Type B pancreatic cell (in vitro differentiated cells): ENCODE results near the gene JSRP1. TPM values are rescaled to one million over a fixed set of nuclear protein-coding genes. Genes with fewer than 3 reads are reported as not detected.

Experiments used
- DNase-seq: peaks from one replicate; pipeline ENCODE4 v3.0.0; 2021; ENCODE audit warnings: mixed read lengths; ENCODE audit not compliant: unreplicated experiment; ENCODE audit errors: extremely low spot score
- H3K27ac Mint-ChIP-seq: 2 replicates; pipeline ENCODE4 v1.8.0; 2021; ENCODE audit warnings: mild to moderate bottlenecking, mixed read lengths
- H3K27me3 Mint-ChIP-seq: 2 replicates; pipeline ENCODE4 v1.8.0; 2021; ENCODE audit warnings: mixed read lengths
- H3K36me3 Mint-ChIP-seq: 2 replicates; pipeline ENCODE4 v1.8.0; 2021; ENCODE audit warnings: mixed read lengths
- H3K4me1 Mint-ChIP-seq: one replicate; pipeline ENCODE4 v1.8.0; 2021; ENCODE audit warnings: mixed read lengths; ENCODE audit not compliant: unreplicated experiment
- H3K4me3 Mint-ChIP-seq: 2 replicates; pipeline ENCODE4 v1.8.0; 2021; ENCODE audit warnings: mild to moderate bottlenecking, mixed read lengths
- H3K9me3 Mint-ChIP-seq: 2 replicates; pipeline ENCODE4 v1.8.0; 2021; ENCODE audit warnings: mixed read lengths
- CTCF ChIP-seq: fragments of 200-600 bp; sonication (generic); conservative IDR thresholded peaks from 2 replicates; pipeline ENCODE4 v1.5.0; 2021; ENCODE audit warnings: antibody characterized with exemption, mild to moderate bottlenecking
- total RNA-seq: library from RNA; stranded (reverse); gene quantifications from 2 replicates; pipeline ENCODE4 v1.2.1, GENCODE V29; 2021; ENCODE audit warnings: low replicate concordance

JSRP1 gene
- total RNA-seq, 1 donor from 2014 or later = 0.72 TPM

DNA sequence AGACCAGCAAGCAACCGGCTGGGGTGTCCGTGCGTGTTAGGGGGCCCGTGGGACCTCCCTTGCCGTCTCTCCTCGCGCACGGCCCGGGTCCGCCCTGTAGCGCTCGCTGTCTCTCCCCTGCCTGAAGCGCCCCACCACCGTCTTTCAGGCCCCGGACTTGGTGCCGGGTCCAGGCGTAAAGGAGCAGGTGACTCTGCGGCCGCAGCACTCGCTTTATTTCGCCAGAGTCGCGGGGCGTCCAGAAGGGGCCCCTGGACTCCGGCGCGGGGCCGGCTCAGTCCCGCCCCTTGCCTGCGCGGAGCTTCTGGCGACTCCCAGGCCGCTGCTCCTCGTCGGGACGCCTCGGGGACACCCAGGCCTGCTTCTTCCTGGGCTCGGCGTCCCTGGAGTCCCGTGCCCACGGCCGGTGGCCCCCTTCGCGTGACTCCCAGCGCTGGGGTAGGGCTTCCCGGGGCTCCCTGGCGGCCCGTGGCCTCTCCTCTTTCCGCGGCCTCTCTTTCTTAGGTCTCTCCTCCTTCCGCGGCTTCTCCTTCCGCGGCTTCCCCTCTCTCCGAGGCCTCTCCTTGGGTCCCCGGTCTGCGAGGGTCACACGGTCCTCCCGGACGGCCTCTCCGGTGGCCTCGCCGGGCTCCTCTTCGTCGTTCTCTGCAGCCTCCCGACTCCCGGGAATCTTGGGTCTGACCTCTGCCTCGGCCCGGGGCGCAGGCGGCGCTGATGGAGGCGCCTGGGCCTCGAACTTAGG, 4.0 kb downstream of the JSRP1 start:
- DNase-seq = no peak
- H3K27me3 Mint-ChIP-seq = peaks cover 10% of the 10 kb centered on the region
- H3K4me3 Mint-ChIP-seq = no peak overlapping the region
- H3K36me3 Mint-ChIP-seq = no peaks in the 10 kb centered on the region
- H3K27ac Mint-ChIP-seq = no peak overlapping the region
- TF ChIP-seq CTCF = no peak
- H3K4me1 Mint-ChIP-seq = peaks cover 3% of the 10 kb centered on the region
- H3K9me3 Mint-ChIP-seq = no peaks in the 10 kb centered on the region

DNA sequence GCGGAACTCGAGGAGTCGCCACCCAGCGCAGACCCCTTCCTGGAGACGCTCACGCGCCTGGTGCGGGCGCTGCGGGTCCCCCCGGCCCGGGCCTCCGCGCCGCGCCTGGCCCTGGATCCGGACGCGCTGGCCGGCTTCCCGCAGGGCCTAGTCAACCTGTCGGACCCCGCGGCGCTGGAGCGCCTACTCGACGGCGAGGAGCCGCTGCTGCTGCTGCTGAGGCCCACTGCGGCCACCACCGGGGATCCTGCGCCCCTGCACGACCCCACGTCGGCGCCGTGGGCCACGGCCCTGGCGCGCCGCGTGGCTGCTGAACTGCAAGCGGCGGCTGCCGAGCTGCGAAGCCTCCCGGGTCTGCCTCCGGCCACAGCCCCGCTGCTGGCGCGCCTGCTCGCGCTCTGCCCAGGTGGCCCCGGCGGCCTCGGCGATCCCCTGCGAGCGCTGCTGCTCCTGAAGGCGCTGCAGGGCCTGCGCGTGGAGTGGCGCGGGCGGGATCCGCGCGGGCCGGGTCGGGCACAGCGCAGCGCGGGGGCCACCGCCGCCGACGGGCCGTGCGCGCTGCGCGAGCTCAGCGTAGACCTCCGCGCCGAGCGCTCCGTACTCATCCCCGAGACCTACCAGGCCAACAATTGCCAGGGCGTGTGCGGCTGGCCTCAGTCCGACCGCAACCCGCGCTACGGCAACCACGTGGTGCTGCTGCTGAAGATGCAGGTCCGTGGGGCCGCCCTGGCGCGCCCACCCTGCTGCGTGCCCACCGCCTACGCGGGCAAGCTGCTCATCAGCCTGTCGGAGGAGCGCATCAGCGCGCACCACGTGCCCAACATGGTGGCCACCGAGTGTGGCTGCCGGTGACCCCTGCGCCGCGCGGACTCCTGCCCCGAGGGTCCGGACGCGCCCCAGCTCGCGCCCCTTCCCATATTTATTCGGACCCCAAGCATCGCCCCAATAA, 4.8 kb downstream of the JSRP1 start:
- Mint-ChIP-seq H3K36me3 (no peaks in the 10 kb centered on the region), H3K27me3 (peaks cover 10% of the 10 kb centered on the region), H3K4me3 (no peak overlapping the region), H3K9me3 (no peaks in the 10 kb centered on the region), H3K4me1 (peaks cover 3% of the 10 kb centered on the region), H3K27ac (no peak overlapping the region)
- DNase-seq = no peak
- no peak for TF ChIP-seq CTCF

DNA sequence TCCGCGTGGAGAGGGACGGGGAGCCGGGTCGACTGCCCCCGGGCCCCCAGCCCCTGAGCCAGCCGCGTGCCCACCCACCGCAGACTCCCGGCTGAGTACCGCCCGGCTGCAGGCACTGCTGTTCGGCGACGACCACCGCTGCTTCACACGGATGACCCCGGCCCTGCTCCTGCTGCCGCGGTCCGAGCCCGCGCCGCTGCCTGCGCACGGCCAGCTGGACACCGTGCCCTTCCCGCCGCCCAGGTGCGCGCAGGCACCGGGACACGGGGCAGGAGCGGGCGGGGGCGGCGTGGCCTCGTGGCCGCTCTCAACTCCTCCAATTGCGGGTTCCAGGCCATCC, 5.5 kb downstream of the JSRP1 start:
- DNase-seq = no peak
- Mint-ChIP-seq H3K27me3 (peaks cover 10% of the 10 kb centered on the region), H3K4me3 (no peak overlapping the region), H3K9me3 (no peaks in the 10 kb centered on the region), H3K4me1 (peaks cover 3% of the 10 kb centered on the region), H3K27ac (no peak overlapping the region), H3K36me3 (no peaks in the 10 kb centered on the region)
- no peak for TF ChIP-seq CTCF

DNA sequence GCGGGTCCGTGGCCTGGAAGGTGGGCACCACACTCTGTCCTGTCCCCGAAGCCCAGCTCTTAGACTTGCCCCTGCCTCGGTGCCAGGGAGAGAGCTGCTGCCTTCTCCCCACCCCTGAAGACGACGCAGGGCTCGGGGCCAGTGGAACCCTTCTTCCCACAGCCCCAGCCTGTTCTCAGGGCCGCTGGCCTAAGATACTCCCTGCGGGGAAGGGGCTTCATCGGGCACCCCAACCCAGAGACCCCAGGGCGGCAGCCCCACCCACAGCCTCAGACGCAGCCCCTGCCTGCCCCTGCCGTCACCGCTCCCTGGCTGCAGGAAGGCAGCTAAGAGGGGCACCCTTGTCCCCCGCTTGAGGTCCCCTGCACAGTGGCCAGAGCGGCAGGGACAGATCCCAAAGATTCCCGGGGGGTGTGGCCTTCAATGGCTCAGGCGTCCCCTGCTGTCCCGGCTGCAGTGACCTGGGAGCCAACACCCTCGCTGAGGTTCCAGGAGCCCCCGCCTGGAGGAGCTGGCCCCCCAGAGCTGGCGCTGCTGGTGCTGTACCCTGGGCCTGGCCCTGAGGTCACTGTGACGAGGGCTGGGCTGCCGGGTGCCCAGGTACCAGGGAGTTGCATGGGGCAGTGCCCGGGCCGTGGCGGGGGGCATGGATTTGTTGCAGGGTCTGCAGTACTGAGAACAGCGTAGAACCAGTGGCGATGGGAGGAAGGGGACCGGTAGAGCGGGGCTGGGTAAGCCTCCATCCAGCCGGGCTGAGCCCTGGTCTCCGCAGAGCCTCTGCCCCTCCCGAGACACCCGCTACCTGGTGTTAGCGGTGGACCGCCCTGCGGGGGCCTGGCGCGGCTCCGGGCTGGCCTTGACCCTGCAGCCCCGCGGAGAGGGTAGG, 6.1 kb downstream of the JSRP1 start:
- no peak overlapping the region for H3K4me3 Mint-ChIP-seq

More for the DNA sequence above, 6.1 kb downstream of the JSRP1 start:
- H3K27ac Mint-ChIP-seq = no peak overlapping the region
- DNase-seq = no peak
- peaks cover 10% of the 10 kb centered on the region for H3K27me3 Mint-ChIP-seq
- H3K4me1 Mint-ChIP-seq = peaks cover 3% of the 10 kb centered on the region
- no peaks in the 10 kb centered on the region for H3K36me3 Mint-ChIP-seq
- TF ChIP-seq CTCF = no peak
- no peaks in the 10 kb centered on the region for H3K9me3 Mint-ChIP-seq
